Omental fat pad (tissue), 4 donors: Measurements from ENCODE around the gene TBC1D10A. TPM values are rescaled to one million over a fixed set of nuclear protein-coding genes. Genes with fewer than 3 reads are reported as not detected.

Experiments
- ATAC-seq: fragments of 150-250 bp; one replicate; pipeline ENCODE4 v1.9.1; 2016; ENCODE audit warnings: mild to moderate bottlenecking, moderate library complexity; ENCODE audit not compliant: low FRiP score
- DNase-seq: peaks from one replicate; pipeline ENCODE4 v3.0.0-alpha.2; 2019; ENCODE audit warnings: low spot score
- CTCF ChIP-seq, 3 donors: fragments of 450-650 bp; IDR thresholded peaks; one replicate each; pipeline ENCODE4 v1.5.1; 2016 to 2017; ENCODE audit warnings: antibody characterized with exemption in 3 of 3, mild to moderate bottlenecking in 3 of 3, moderate library complexity in 2 of 3
- total RNA-seq, 4 donors: library from RNA; depleted of rRNA; stranded (reverse); fragments of >200 nt; gene quantifications; one replicate each; pipeline ENCODE4 v1.1.0, GENCODE V29; 2016

TBC1D10A gene
- total RNA-seq, 4 donors from 2014 or later, result 17.5 to 42.1 (median 26.0) TPM

GRCh38 chr22:30299322-30299721 lies 27.4 kb downstream of the TBC1D10A start:
- ATAC-seq (no peak), DNase-seq (no peak)
- TF ChIP-seq CTCF (IDR thresholded peaks at IDR 0.05), result no peak

GRCh38 chr22:30297991-30298701 lies 28.6 kb downstream of the TBC1D10A start:
- ATAC-seq (no peak), DNase-seq (no peak)
- no peak for TF ChIP-seq CTCF (IDR thresholded peaks at IDR 0.05)

GRCh38 chr22:30297276-30297990 lies 29.3 kb downstream of the TBC1D10A start:
- no peak for TF ChIP-seq CTCF (IDR thresholded peaks at IDR 0.05)
- DNase-seq, result no peak
- ATAC-seq, result no peak

GRCh38 chr22:30296833-30297232 lies 29.9 kb downstream of the TBC1D10A start:
- DNase-seq, result no peak
- ATAC-seq, result no peak
- TF ChIP-seq CTCF (IDR thresholded peaks at IDR 0.05), result no peak

GRCh38 chr22:30296324-30296723 lies 30.4 kb downstream of the TBC1D10A start:
- TF ChIP-seq CTCF (IDR thresholded peaks at IDR 0.05), result no peak
- no peak for DNase-seq
- no peak for ATAC-seq

GRCh38 chr22:30295576-30295975 lies 31.2 kb downstream of the TBC1D10A start:
- no peak for ATAC-seq
- no peak for DNase-seq
- no peak for TF ChIP-seq CTCF (IDR thresholded peaks at IDR 0.05)

GRCh38 chr22:30294830-30295229 lies 31.9 kb downstream of the TBC1D10A start:
- DNase-seq (no peak), ATAC-seq (no peak)
- TF ChIP-seq CTCF (IDR thresholded peaks at IDR 0.05), result no peak
